Large intestine (tissue), 3 donors: ENCODE measurements around the gene BIN1. TPM values are rescaled to one million over a fixed set of nuclear protein-coding genes. Genes with fewer than 3 reads are reported as not detected.

Experiments used
- DNase-seq, 2 donors: peaks; one replicate each; pipeline versions ENCODE4 v3.0.0 to v3.0.0-alpha.2; 2013
- H3K27ac ChIP-seq: one replicate; pipeline ENCODE4 v1.5.1; 2013; ENCODE audit warnings: low read length
- H3K27me3 ChIP-seq: 2 replicates; pipeline ENCODE4 v1.6.1; 2013; ENCODE audit warnings: low read length; ENCODE audit not compliant: control insufficient read depth, insufficient read depth
- H3K36me3 ChIP-seq: 2 replicates; pipeline ENCODE4 v1.6.1; 2013; ENCODE audit warnings: low read length; ENCODE audit not compliant: control insufficient read depth, insufficient read depth
- H3K4me1 ChIP-seq: one replicate; pipeline ENCODE4 v1.6.1; 2013; ENCODE audit warnings: low read length; ENCODE audit not compliant: control insufficient read depth, insufficient read depth
- H3K4me3 ChIP-seq: one replicate; pipeline ENCODE4 v1.5.1; 2013; ENCODE audit warnings: low read length
- H3K9me3 ChIP-seq: one replicate; pipeline ENCODE4 v1.6.1; 2013; ENCODE audit warnings: mild to moderate bottlenecking, low read depth, low read length, moderate library complexity; ENCODE audit not compliant: control insufficient read depth
- WGBS: methylation state at CpG from one replicate; pipeline ENCODE4 v1.1.5; 2013; ENCODE audit warnings: low lambda C conversion rate; ENCODE audit not compliant: insufficient coverage; 5-methylcytosine and 5-hydroxymethylcytosine counted together
- polyA plus RNA-seq: library from polyadenylated mRNA; unstranded; fragments of 120-200 nt; gene quantifications from one replicate; pipeline ENCODE4 v1.2.1, GENCODE V29; 2013

The BIN1 gene
- polyA plus RNA-seq, 1 donor = 50.0 TPM

GRCh38 chr2:127146071-127146725, 39.2 kb upstream of the BIN1 start:
- H3K27me3 ChIP-seq = no peaks in the 10 kb centered on the region
- no peaks in the 10 kb centered on the region for H3K36me3 ChIP-seq
- no CpG with 5 or more reads among the region's 18 CpGs for WGBS
- no peak overlapping the region for H3K4me3 ChIP-seq
- peaks cover 4% of the 10 kb centered on the region for H3K9me3 ChIP-seq
- H3K27ac ChIP-seq = no peak overlapping the region
- DNase-seq = no peak
- H3K4me1 ChIP-seq = no peaks in the 10 kb centered on the region

GRCh38 chr2:127145280-127145895, 38.4 kb upstream of the BIN1 start:
- H3K4me1 ChIP-seq = no peaks in the 10 kb centered on the region
- no CpG with 5 or more reads among the region's 1 CpG for WGBS
- H3K4me3 ChIP-seq = no peak overlapping the region
- no peak for DNase-seq
- H3K36me3 ChIP-seq = no peaks in the 10 kb centered on the region
- H3K27me3 ChIP-seq = no peaks in the 10 kb centered on the region
- no peak overlapping the region for H3K27ac ChIP-seq
- no peaks in the 10 kb centered on the region for H3K9me3 ChIP-seq

GRCh38 chr2:127143841-127144782, 37.2 kb upstream of the BIN1 start:
- no peak for DNase-seq
- Histone ChIP-seq H3K4me1 (no peaks in the 10 kb centered on the region), H3K4me3 (no peak overlapping the region), H3K9me3 (no peaks in the 10 kb centered on the region), H3K36me3 (no peaks in the 10 kb centered on the region), H3K27me3 (no peaks in the 10 kb centered on the region), H3K27ac (no peak overlapping the region)
- no CpG with 5 or more reads among the region's 11 CpGs for WGBS

- WGBS = no CpG with 5 or more reads among the region's 4 CpGs
- Histone ChIP-seq H3K27ac (no peak overlapping the region), H3K9me3 (no peaks in the 10 kb centered on the region), H3K4me1 (no peaks in the 10 kb centered on the region), H3K4me3 (no peak overlapping the region), H3K36me3 (no peaks in the 10 kb centered on the region), H3K27me3 (no peaks in the 10 kb centered on the region)
- DNase-seq = no peak
Observed at GRCh38 chr2:127142663-127143630, 36.0 kb upstream of the BIN1 start.

- no peaks in the 10 kb centered on the region for H3K9me3 ChIP-seq
- H3K27me3 ChIP-seq = no peaks in the 10 kb centered on the region
- WGBS = 100% methylated on average over 2 of the region's 13 CpGs
- no peak overlapping the region for H3K4me3 ChIP-seq
- DNase-seq = no peak
- H3K36me3 ChIP-seq = no peaks in the 10 kb centered on the region
- H3K27ac ChIP-seq = no peak overlapping the region
- no peaks in the 10 kb centered on the region for H3K4me1 ChIP-seq
Observed at GRCh38 chr2:127140538-127140937, 33.6 kb upstream of the BIN1 start.

- H3K36me3 ChIP-seq = no peaks in the 10 kb centered on the region
- no peak overlapping the region for H3K27ac ChIP-seq
- no peaks in the 10 kb centered on the region for H3K9me3 ChIP-seq
- H3K4me1 ChIP-seq = no peaks in the 10 kb centered on the region
- H3K4me3 ChIP-seq = no peak overlapping the region
- DNase-seq = no peak
- WGBS = no CpG with 5 or more reads among the region's 2 CpGs
- H3K27me3 ChIP-seq = no peaks in the 10 kb centered on the region
Observed at GRCh38 chr2:127139766-127140165, 32.8 kb upstream of the BIN1 start.

GRCh38 chr2:127138281-127138680, 31.3 kb upstream of the BIN1 start:
- Histone ChIP-seq H3K36me3 (no peaks in the 10 kb centered on the region), H3K4me3 (no peak overlapping the region), H3K27me3 (no peaks in the 10 kb centered on the region), H3K27ac (no peak overlapping the region), H3K4me1 (no peaks in the 10 kb centered on the region), H3K9me3 (no peaks in the 10 kb centered on the region)
- no CpG with 5 or more reads among the region's 12 CpGs for WGBS
- no peak for DNase-seq

GRCh38 chr2:127137741-127138140, 30.8 kb upstream of the BIN1 start:
- H3K27me3 ChIP-seq = no peaks in the 10 kb centered on the region
- DNase-seq = no peak
- H3K4me1 ChIP-seq = no peaks in the 10 kb centered on the region
- H3K4me3 ChIP-seq = no peak overlapping the region
- no peaks in the 10 kb centered on the region for H3K36me3 ChIP-seq
- no peak overlapping the region for H3K27ac ChIP-seq
- WGBS = no CpG with 5 or more reads among the region's 15 CpGs
- no peaks in the 10 kb centered on the region for H3K9me3 ChIP-seq

GRCh38 chr2:127137225-127137624, 30.3 kb upstream of the BIN1 start:
- no peaks in the 10 kb centered on the region for H3K4me1 ChIP-seq
- H3K27ac ChIP-seq = no peak overlapping the region
- no CpG with 5 or more reads among the region's 12 CpGs for WGBS
- no peak overlapping the region for H3K4me3 ChIP-seq
- H3K27me3 ChIP-seq = no peaks in the 10 kb centered on the region
- no peaks in the 10 kb centered on the region for H3K36me3 ChIP-seq
- DNase-seq = no peak
- no peaks in the 10 kb centered on the region for H3K9me3 ChIP-seq
